HFFc6 (cell line): ENCODE results near the gene MRPS27. TPM values are rescaled to one million over a fixed set of nuclear protein-coding genes. Genes with fewer than 3 reads are reported as not detected.
"Not testable (repeated sequence)": the region's sequence is repeated elsewhere in the genome, so short reads cannot be mapped to it uniquely, and the experiment has no call there.

Source experiments
- DNase-seq: peaks from one replicate; pipeline ENCODE4 v3.0.0-alpha.2; 2018
- H3K27ac Mint-ChIP-seq: 2 replicates; pipeline ENCODE4 v1.8.0; 2020; ENCODE audit warnings: mild to moderate bottlenecking, mixed read lengths
- H3K27me3 Mint-ChIP-seq: 2 replicates; pipeline ENCODE4 v1.8.0; 2021; ENCODE audit warnings: mild to moderate bottlenecking, moderate library complexity, mixed read lengths; ENCODE audit not compliant: insufficient read depth
- H3K36me3 Mint-ChIP-seq: 2 replicates; pipeline ENCODE4 v1.8.0; 2021; ENCODE audit warnings: low read depth, mixed read lengths
- H3K4me1 Mint-ChIP-seq: 2 replicates; pipeline ENCODE4 v1.8.0; 2020; ENCODE audit warnings: low read depth, mixed read lengths
- H3K4me3 Mint-ChIP-seq: 2 replicates; pipeline ENCODE4 v1.8.0; 2020; ENCODE audit warnings: mild to moderate bottlenecking, moderate library complexity, mixed read lengths
- H3K9me3 Mint-ChIP-seq: 2 replicates; pipeline ENCODE4 v1.8.0; 2020; ENCODE audit warnings: mild to moderate bottlenecking, mixed read lengths
- total RNA-seq, 6 experiments: library from RNA; stranded (reverse); fragmentation: NEBNext Ultra II Directional; extraction: Animal tissue kit (Norgen Biotek cat#: 25700); gene quantifications; 2 replicates in 1 of 6; 3 replicates in 5 of 6; pipeline ENCODE4 v1.2.3, GENCODE V29; 2021
- TF ChIP-seq, protein P1 (sequence below): fragments of 200-600 bp; sonication (generic); IDR thresholded peaks from 2 replicates; pipeline ENCODE4 v1.5.0; 2021; ENCODE audit warnings: antibody characterized with exemption, mild to moderate bottlenecking

MRPS27 gene
- total RNA-seq, 6 experiments from 2014 or later: 46.1 to 74.1 (median 57.9) TPM

DNA sequence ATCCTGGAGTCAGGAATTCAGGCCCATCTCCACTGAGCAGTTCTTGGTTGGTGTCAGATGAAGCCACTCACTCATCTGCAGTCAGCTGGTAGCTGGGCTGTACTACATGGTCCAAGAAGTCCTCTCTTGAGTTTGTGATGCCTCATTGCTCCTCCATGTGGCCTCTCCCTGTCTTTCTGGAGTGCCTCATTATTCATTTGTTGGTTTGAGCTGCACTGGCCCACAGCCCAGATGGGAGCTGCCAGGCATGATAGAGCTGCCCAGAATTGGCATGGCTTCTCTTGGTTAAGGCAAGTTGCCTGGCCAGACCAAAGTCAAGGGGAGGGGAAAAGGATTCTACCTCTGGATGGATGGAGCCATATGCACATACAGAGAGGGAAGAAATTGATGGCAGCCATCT lies 8.1 kb upstream of the MRPS27 start:
- peak; percentile 41 for DNase-seq

DNA sequence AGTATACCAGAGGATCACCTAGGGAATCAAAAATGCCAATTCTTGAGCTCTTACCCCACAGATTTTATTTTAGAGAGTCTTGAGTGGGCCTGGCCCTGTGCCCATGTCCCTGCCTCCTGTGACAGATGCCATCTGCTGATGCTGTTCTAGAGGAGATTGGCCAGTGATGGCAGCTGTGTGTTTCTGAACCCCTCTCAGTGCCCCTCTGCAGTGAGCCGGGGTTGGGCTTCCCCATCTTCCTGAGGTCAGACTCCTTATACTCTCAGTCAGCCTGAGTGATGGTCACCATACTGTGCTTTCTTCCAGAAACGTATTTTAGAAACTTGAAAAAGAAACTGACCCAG lies 6.2 kb upstream of the MRPS27 start:
- peak overlapping the region; percentile 71 for H3K4me3 Mint-ChIP-seq
- TF ChIP-seq, protein P1, sequence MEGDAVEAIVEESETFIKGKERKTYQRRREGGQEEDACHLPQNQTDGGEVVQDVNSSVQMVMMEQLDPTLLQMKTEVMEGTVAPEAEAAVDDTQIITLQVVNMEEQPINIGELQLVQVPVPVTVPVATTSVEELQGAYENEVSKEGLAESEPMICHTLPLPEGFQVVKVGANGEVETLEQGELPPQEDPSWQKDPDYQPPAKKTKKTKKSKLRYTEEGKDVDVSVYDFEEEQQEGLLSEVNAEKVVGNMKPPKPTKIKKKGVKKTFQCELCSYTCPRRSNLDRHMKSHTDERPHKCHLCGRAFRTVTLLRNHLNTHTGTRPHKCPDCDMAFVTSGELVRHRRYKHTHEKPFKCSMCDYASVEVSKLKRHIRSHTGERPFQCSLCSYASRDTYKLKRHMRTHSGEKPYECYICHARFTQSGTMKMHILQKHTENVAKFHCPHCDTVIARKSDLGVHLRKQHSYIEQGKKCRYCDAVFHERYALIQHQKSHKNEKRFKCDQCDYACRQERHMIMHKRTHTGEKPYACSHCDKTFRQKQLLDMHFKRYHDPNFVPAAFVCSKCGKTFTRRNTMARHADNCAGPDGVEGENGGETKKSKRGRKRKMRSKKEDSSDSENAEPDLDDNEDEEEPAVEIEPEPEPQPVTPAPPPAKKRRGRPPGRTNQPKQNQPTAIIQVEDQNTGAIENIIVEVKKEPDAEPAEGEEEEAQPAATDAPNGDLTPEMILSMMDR: no peak
- no peaks in the 10 kb centered on the region for H3K9me3 Mint-ChIP-seq
- peaks cover 54% of the 10 kb centered on the region for H3K36me3 Mint-ChIP-seq
- peak overlapping the region; percentile 93 for H3K27ac Mint-ChIP-seq
- no peaks in the 10 kb centered on the region for H3K27me3 Mint-ChIP-seq
- peaks cover 50% of the 10 kb centered on the region for H3K4me1 Mint-ChIP-seq
- DNase-seq: no peak

More for the DNA sequence above, 8.1 kb upstream of the MRPS27 start:
- H3K4me1 Mint-ChIP-seq: peaks cover 41% of the 10 kb centered on the region
- no peak overlapping the region for H3K4me3 Mint-ChIP-seq
- TF ChIP-seq, protein P1: no peak
- H3K36me3 Mint-ChIP-seq: peaks cover 50% of the 10 kb centered on the region
- H3K27me3 Mint-ChIP-seq: no peaks in the 10 kb centered on the region
- H3K27ac Mint-ChIP-seq: peak overlapping the region; percentile 48; the same call in 1 of the 2 replicates
- H3K9me3 Mint-ChIP-seq: no peaks in the 10 kb centered on the region

DNA sequence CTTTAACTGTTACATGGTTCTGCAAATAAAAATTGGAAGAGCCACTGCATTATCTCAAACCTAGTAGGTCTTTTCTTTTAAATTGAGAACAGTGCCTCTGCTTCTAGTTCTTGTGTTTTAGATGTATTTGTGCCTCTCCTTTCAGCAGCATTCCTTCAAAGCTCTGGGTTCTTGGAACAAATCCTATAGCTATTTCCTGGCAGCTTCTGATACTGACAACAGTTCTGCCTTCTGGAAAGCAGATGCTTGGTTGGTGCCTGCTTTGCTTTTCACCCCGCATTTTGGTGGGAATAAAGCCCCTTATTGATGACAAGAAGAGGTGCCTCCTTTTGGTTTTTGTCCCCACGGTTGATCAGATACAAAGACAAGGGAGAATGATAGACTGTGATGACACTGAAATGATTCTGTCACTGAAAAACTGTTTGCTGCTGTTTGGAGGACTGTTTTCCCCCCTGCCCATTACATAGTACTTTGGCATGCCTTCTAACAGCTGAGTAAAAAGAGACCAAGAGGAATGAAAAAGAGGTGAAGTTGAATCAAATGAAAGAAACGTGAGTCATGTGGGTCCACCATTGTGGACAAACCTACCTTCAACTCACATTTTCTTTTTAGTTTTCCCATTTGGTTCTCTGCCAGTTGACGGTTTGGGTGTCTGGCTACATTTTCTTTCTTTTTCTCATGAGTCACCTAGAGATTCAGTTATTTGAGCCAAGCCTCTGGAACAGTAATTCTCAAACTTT lies 5.7 kb upstream of the MRPS27 start:
- Mint-ChIP-seq H3K9me3 (no peaks in the 10 kb centered on the region), H3K27ac (peak overlapping the region; percentile 93)

DNA sequence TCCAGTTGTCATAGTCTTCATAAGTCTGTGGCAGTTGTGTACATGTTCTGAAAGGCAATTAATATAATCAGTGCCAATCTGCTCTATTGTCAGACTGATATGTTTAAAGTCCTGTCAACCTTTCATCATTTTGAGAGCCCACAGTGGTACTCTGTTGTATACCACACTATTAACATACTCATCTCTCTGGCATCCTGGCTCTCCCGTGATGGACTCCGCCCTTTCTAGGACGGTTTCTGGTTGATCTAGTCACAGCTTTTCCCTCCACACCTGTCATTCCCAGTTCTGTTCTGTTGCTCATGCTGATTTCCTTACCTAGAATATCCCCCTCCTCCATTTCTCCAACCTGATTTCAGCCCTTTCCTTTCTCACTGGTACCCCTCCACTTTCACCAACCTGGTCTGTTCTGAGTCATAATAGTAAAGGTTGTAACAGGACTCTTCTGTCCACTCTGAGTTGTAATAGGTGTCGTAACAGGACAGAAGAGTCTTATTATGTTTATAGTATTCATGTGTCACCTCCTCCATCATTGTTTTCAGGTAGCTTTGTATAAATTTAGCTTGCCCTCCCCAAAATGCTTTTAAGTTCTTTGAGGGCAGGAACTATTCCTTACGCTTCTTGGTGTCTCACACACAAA lies 4.3 kb upstream of the MRPS27 start:
- no peak overlapping the region for H3K4me3 Mint-ChIP-seq
- H3K27ac Mint-ChIP-seq: no peak overlapping the region; the same call in 1 of the 2 replicates
- TF ChIP-seq, protein P1: no peak
- H3K4me1 Mint-ChIP-seq: peaks cover 55% of the 10 kb centered on the region
- H3K36me3 Mint-ChIP-seq: peaks cover 46% of the 10 kb centered on the region
- DNase-seq: no peak
- no peaks in the 10 kb centered on the region for H3K9me3 Mint-ChIP-seq
- no peaks in the 10 kb centered on the region; the same call in 1 of the 2 replicates for H3K27me3 Mint-ChIP-seq

More for the DNA sequence above, 5.7 kb upstream of the MRPS27 start:
- Mint-ChIP-seq H3K4me3 (peak overlapping the region; percentile 71), H3K4me1 (peaks cover 50% of the 10 kb centered on the region), H3K27me3 (no peaks in the 10 kb centered on the region), H3K36me3 (peaks cover 50% of the 10 kb centered on the region)
- peak; percentile 76 for DNase-seq
- TF ChIP-seq, protein P1: no peak

DNA sequence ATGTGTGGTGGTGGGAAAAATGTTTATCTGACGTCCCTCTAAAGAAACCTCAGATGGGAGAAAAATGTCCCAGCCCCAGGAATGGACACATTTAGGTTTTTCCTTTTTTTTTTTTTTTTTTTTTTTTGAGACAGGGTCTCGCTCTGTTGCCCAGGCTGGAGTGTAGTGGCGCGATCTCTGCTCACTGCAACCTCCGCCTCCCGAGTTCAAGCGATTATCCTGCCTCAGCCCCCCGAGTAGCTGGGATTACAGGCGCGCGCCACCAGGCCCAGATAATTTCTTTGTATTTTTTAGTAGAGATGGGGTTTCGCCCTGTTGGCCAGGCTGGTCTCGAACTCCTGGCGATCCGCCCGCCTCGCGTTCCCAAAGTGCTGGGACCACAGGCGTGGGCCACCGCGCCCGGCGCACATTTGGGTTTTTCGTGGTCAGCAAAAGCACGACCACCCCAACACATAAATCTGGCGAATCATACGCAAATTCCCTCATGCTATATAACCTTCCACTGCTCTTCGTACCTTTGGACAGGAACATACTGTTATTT lies 535 bp downstream of the MRPS27 start:
- H3K36me3 Mint-ChIP-seq: peaks cover 20% of the 10 kb centered on the region
- peak overlapping the region; percentile 93 for H3K27ac Mint-ChIP-seq
- not testable (repeated sequence) for H3K9me3 Mint-ChIP-seq, DNase-seq, H3K27me3 Mint-ChIP-seq
- peak overlapping the region; percentile 99 for H3K4me3 Mint-ChIP-seq
- H3K4me1 Mint-ChIP-seq: peaks cover 47% of the 10 kb centered on the region
